SHP77 (cell line): ENCODE measurements around the gene NARS2.
"Not testable (repeated sequence)": the region's sequence is repeated elsewhere in the genome, so short reads cannot be mapped to it uniquely, and the experiment has no call there.

ENCODE experiments used
- DNase-seq, 2 experiments: peaks; one replicate each; lab custom pipeline; 2025; lab: John Stamatoyannopoulos, UW

The NARS2 gene

DNA sequence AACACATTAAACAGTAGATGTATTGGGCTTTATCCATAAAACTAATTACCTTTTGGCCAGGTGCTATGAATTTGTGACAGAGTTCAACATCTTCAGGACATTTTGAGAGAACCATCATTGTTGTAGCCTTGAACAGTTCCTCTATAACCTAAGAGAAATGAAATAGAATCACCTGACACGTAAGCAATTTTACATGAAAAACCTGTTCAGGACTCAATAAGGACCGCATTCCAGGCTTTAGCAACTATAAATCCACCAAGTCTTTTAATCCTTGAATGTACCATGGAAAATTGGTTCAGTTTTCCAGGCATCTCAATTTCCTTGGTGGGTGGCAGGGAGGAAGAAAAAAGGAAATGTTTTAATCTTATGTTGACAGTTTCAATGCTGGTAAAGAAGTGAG lies 96.1 kb downstream of the NARS2 start:
- no peak for DNase-seq

DNA sequence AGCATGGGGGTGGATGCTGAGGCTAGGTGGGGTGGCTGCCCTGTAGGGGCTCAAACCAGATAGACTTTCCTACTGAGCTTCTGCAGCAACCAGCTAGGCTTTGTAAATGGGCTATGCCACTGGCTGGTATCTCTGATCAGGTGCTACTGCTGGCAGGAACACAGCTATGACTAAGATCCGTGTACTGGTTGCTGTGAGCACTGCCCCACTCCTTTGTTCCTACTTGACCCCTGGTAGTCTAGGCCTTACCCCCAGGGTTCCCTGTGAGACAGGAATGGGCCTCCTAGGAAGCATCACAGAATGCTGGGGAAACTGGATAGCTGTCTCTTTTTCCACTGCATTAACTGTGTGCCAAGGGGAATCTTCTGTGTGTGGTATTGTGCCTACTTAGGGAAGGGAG lies 98.6 kb downstream of the NARS2 start:
- DNase-seq, result no peak

- no peak for DNase-seq
These were observed 100.2 kb downstream of the NARS2 start for GRCh38 chr11:78474451-78474850.

DNA sequence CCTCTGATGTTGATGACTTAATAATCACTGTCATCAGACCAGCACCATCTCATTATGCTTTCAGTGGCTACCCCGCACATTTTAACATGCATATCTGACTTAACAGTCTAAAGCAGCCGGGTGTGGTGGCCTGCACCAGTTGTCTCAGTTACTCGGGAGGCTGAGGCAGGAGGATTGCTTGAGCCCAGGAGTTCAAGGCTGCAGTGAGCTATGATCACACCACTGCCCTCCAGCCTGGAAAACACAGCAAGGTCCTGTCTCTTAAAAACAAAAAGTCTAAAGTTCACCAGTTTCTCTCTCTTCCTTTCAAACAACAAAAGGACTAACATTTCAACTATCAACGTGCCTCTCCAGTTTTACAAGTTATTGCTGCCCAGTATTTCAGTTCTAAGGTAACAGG lies 101.8 kb downstream of the NARS2 start:
- DNase-seq, result no peak

DNA sequence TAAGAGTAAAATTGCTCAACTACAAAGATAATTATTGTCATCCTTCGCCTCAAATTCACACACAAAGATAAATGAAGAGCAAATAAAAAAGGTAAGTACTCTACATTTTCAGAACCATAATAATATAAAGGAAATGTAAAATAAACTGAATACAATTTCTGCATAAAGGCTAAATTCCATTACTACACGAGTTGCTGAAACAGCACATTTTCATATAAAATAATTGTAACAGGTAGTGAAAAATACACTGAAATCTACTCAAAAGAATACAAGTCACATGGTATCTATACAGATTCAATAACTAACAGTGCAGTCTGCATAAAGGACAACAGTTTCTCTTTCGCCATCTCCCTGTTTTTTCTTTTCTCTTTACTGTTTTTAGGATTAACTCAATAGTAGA lies 102.3 kb downstream of the NARS2 start:
- no peak for DNase-seq

- DNase-seq, result no peak
These were observed 103.7 kb downstream of the NARS2 start for GRCh38 chr11:78470861-78471442.

DNA sequence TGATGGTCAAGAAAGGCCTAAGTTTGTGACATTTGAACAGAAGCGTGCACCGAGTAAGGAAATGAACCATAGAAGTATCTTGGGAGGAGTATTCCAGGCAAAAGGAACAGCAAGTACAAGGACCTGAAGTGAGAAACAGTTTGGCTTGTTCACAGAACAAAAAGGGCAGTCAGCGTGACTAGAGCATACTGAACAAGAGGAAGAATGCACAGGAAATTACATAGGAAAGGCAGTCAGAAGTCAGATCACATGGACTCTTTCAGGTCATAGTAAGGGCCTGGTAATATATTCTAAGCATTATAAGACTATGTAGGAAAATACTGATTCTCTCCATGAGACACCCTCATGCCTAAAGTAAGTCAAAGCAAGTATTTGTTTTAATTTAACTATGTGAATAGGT lies 104.8 kb downstream of the NARS2 start:
- DNase-seq, result no peak

DNA sequence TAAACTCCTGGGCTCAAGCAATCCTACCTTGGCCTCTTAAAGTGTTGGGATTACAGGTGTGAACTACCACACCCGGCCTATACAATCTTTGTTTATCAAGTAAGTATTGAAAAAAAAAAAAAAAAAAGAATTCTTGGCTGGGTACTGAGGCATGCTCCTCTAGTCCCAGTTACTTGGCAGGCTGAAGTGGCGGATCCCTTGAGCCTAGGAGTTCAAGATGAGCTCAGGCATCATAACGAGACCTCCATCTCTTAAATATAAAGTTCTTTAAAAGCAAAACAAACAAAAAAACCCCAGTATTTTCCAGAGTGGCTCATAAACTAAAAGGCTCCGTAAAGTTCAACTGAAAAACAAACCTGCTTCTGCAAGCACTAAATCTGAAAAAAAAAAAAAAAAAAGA lies 106.7 kb downstream of the NARS2 start:
- no peak for DNase-seq

DNA sequence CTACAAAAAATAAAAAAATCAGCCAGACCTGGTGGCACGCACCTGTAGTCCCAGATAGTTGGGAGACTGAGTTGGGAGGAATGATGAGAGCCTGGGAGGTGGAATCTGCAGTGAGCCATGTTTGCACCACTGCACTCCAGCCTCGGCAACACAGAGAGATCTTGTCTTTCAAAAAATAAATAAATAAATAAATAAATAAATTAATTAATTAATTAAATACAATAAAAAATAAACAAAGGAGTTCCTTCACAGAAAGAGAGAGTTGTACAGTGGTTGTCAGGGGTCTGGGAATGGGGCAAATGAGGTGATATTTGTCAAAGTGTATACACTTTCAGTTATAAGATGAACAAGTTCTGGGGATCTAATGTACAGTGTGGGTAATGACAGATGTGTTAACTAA lies 107.3 kb downstream of the NARS2 start:
- DNase-seq, result no peak

DNA sequence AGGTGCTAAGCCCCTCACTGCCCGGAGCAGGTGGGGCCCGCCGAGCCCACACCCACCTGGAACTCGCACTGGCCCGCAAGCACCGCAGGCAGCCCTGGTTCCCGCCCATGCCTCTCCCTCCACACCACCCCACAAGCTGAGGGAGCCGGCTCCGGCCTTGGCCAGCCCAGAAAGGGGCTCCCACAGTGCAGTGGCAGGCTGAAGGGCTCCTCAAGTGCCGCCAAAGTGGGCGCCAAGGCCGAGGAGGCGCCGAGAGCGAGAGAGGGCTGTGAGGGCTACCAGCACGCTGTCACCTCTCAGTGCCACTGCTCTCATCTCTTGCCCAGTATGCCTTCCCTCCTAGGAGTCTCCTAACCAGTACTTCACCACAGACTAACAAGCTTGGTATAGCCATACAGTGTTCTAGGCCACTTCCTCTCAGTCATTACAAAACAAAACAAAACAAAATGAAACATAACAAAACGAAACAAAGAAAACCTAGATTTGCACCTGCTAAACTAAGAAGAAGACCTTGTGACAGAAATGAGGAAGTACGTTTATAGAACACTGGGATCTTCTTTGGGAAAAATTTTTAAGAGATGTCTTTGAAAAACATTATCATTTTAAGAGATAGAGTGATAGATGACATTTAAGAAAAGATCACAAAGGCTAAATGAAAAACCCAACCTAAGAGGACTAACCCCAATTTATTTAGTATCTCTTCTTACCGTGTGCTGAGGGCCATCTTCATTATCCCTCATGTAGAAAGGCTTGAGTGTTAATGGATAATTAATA lies 109.3 kb downstream of the NARS2 start:
- DNase-seq, result no peak

DNA sequence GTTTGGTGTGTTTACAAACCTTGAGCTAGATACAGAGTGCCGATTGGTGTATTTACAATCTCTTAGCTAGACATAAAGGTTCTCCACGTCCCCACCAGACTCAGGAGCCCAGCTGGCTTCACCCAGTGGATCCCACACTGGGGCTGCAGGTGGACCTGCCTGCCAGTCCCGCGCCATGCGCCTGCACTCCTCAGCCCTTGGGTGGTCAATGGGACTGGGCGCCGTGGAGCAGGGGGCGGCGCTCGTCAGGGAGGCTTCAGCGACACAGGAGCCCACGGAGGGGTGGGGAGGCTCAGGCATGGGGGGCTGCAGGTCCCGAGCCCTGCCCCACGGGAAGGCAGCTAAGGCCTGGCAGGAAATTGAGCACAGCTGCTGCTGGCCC lies 109.9 kb downstream of the NARS2 start:
- DNase-seq, result not testable (repeated sequence)

DNA sequence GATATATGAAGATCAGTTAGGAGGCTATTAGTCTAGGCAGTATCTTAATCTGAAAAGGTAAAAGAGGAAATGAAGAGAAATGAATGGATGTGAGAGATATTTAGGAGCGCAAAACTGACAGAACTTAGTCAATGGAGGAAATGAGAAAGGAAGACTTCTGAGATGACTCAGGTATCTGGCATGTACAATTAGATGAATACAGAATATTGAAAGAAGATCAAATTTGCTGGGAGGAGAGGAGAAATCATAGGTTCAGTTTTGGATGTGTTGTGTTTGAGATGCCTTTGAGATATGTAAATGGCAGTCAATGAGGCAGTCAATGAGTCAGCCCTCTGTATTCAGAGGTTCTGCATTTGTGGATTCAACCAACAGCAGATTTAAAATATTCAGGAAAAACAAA lies 114.2 kb downstream of the NARS2 start:
- DNase-seq, result no peak

DNA sequence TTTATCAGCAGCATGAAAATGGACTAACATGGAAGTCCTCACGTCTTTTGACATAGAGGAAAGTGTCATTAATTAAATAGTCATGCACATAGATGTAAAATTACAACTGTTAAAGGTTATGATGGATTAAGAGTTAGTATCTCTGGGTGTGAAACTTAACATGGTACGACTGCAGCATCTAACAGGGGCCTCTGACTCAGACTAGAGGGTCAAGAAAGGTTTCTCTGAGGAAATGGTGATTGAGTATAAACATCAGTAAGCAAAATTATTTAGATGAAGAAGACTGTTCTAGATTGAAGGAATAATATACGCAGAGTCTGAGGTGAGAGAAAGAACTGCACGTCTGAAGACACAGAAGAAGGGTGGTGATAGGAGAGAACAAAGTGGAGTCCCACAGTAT lies 114.9 kb downstream of the NARS2 start:
- DNase-seq, result no peak

- no peak for DNase-seq
These were observed 117.2 kb downstream of the NARS2 start for GRCh38 chr11:78457448-78457847.

DNA sequence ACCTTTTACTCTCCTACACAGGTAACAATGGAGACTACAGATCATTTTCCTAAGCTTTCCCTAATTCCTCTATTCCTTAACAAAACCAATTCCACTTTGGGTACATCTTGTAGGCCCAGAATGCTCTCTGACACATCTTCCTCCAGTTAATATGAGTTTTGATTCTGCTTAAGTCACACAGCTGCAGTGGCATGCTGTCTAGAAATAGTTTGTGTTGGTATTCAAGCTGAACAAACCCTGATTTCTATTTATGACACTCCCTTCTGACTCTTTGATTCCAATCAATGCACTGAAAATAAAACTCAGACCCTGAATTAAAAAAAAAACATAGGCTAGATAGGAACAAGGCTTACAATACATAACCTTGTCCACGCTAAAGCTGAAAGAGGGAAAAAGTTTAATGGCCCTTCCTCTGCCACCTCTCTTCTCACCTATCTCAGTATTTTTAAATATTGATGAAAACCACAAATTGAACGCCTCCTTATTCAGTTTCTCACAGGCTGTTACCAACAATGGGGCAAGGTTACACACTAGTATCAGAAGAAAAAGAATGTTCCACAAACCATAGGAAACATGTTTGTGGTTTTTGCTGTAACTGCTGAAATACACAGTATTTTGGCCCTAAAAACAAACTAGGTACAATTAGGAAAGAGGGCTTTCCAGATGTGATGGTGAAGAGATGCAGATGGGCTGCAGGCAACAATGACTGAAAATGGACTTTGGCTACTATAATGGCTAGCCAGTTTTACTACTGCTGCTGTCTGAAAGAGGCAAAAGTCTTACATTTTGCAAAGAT lies 121.3 kb downstream of the NARS2 start:
- no peak for DNase-seq

DNA sequence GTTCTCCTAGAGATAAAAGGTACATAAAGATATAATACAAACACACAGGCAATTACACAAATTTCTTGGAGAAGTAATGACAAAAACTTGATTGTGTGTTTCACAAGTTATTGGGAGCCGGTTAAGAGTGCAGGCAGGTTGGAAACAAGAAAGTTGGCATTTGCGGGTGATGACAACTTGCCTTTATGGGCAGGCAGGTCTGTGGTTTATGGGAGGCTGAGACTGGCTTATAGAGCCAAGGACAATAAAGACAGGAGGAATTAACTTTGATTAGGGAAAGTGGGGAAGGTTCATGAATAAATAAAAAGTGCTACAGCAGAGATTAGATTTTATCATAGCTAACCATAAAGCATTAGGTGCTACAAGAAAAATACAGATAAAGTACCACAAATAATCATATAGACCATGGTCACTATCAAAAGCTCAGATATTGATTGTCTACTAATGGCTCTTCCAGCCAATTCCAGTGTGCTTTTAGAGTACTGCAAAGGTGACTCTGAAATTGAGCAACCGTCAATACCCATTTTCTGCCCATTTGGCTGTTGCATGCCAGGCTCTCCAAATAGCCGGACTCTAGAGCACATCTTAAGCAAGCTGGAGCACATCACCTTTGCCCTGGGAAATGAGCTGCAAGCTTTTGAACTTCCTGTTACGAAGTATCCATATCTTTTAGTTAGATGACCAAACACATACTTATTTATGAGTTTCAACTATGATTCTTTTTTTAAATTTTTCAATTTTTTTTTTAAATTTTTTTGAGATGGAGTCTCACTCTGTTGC lies 123.1 kb downstream of the NARS2 start:
- DNase-seq, result no peak

- no peak for DNase-seq
These were observed 123.8 kb downstream of the NARS2 start for GRCh38 chr11:78450866-78451265.

GRCh38 chr11:78449866-78450265 lies 124.8 kb downstream of the NARS2 start:
- DNase-seq, result no peak

DNA sequence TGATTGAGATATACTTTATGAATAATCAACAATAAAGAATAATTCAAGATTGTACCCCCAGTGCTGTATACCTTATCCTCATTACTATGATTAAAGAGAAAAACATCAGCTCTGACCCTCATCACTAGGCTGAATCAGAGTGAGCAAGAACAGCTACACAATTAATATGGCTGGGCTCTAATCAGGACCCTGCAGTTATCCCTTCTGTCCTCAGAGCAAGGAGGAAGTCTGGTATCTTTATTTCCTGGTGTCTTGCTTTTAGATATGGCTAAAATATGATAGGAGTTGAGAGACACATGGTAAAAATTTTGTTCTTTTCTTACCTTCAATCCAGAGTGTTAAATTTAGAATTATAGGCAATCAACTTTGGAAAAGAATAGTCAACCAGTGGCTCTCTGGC lies 128.5 kb downstream of the NARS2 start:
- DNase-seq, result no peak

GRCh38 chr11:78444726-78445125 lies 129.9 kb downstream of the NARS2 start:
- no peak for DNase-seq

GRCh38 chr11:78441956-78442355 lies 132.7 kb downstream of the NARS2 start:
- DNase-seq, result no peak

DNA sequence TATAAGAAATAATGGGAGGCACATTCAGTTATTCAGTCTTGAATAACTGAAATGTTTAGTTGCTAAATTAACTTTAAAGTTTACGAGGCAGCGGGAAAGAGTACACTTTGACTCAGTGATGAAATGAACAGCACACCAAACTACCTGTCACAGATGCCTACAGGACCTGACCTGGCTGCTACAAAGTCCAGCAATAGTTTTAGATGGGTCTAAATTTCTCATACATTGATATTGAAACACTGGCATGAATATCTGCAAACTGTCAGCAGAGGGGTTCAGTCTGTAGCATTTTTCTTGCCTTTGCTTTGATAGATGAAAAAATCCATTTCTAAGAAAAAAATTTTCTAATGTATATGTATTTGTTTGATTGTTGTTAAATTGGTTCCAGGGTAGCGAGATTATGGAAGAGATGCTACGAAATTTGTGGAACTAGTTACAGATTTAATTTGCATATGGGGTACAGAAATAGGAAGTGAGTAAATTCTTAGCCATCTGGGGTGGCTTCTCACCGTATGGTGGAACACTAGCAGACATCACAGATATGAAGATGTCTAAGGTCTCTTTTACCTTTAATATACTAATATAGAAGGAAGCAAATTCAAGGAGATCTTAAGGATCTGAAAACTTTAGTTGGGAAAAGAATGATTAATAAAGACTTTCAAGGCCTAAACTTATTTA lies 136.2 kb downstream of the NARS2 start:
- no peak for DNase-seq
